ENCODE measurements around the gene NANOS2. TPM values are rescaled to one million over a fixed set of nuclear protein-coding genes. Genes with fewer than 3 reads are reported as not detected.

Gene NANOS2
- total and polyA plus RNA-seq, 12 donors, result not detected

GRCh38 chr19:45885556-45886426 lies 28.8 kb downstream of the NANOS2 start, which contains the start of gene IRF2BP1:
TSS of gene IRF2BP1 (minus strand) at chr19:45886141. CDS start at chr19:45885774, 367 bp downstream.
- Histone ChIP-seq H3K9me3 (no peaks in the 10 kb centered on the region), H3K27ac (peak within 1 kb of the TSS; percentile 79 to 97 (median 92)), H3K4me3 (peak within 1 kb of the TSS; percentile 56 to 92 (median 80)), H3K36me3 (peaks cover 0 to 34% (median 7%) of the 10 kb centered on the region in 9 donors), H3K4me1 (peaks cover 15 to 45% (median 37%) of the 10 kb centered on the region in 9 donors), H3K27me3 (no peaks in the 10 kb centered on the region)
- TF ChIP-seq CTCF (IDR thresholded peaks at IDR 0.05), result peak in 1 of 9 donors; percentile 12
- DNase-seq, result peak; percentile 91 to 95
- WGBS, 2 donors, result 1% methylated on average over 94 to 107 of the region's 107 CpGs
- peak; percentile 80 to 96 (median 93) for ATAC-seq
- intact Hi-C loops (cut with DNase I), result loop anchor here in 1 of 10 donors (1.0 to 10.0 kb wide), 3 partner anchors 17 to 71 kb away; partner anchors contain the start of genes MYPOP, RSPH6A and SYMPK

GRCh38 chr19:45884682-45885555 lies 29.7 kb downstream of the NANOS2 start:
- no peak for TF ChIP-seq CTCF (IDR thresholded peaks at IDR 0.05)
- peak overlapping the region; percentile 56 to 92 (median 80) for H3K4me3 ChIP-seq
- intact Hi-C loops (cut with DNase I), result loop anchor here in 1 of 10 donors (10.0 kb wide), 1 partner anchor 70 kb away; the partner anchor contains the start of gene RSPH6A
- no peaks in the 10 kb centered on the region for H3K9me3 ChIP-seq
- ATAC-seq (peak in 2 of 8 donors; percentile 1 to 34), DNase-seq (peak in 1 of 2 donors; percentile 31)
- 55 to 57% methylated on average over 70 to 72 of the region's 72 CpGs for WGBS, 2 donors
- peaks cover 0 to 25% (median 7%) of the 10 kb centered on the region in 9 donors for H3K36me3 ChIP-seq
- H3K27me3 ChIP-seq, result no peaks in the 10 kb centered on the region
- H3K4me1 ChIP-seq, result peaks cover 15 to 45% (median 37%) of the 10 kb centered on the region in 9 donors
- peak overlapping the region in 9 of 10 donors; percentile 81 to 97 (median 93) for H3K27ac ChIP-seq

- H3K27me3 ChIP-seq, result peaks cover 0 to 3% (median 0%) of the 10 kb centered on the region in 7 donors
- H3K27ac ChIP-seq, result no peak overlapping the region
- no peaks in the 10 kb centered on the region for H3K9me3 ChIP-seq
- H3K4me1 ChIP-seq, result peaks cover 15 to 45% (median 37%) of the 10 kb centered on the region in 9 donors
- intact Hi-C loops (cut with DNase I), result loop anchor here in 2 of 10 donors (2.0 to 10.0 kb wide), 2 partner anchors 19 to 69 kb away; partner anchors contain the start of genes FOXA3 (in 1 of the 2) and RSPH6A (in 1 of the 2)
- no peak for TF ChIP-seq CTCF (IDR thresholded peaks at IDR 0.05)
- peaks cover 0 to 16% (median 7%) of the 10 kb centered on the region in 9 donors for H3K36me3 ChIP-seq
- no peak for DNase-seq
- no peak for ATAC-seq
- WGBS, 2 donors, result 91 to 93% methylated on average over 57 of the region's 57 CpGs
- peak overlapping the region in 4 of 10 donors; percentile 11 to 79 (median 40) for H3K4me3 ChIP-seq
These were observed 30.5 kb downstream of the NANOS2 start for GRCh38 chr19:45883881-45884681.

All from heart right ventricle (tissue), 16 donors.